ENCODE results near the gene FNDC10. TPM values are rescaled to one million over a fixed set of nuclear protein-coding genes. Genes with fewer than 3 reads are reported as not detected.

FNDC10 gene
- total RNA-seq, 1 donor from 2014 or later, result 2.5 TPM

- no peaks in the 10 kb centered on the region for H3K9me3 ChIP-seq (ENCODE audit: low read depth)
- Mint-ChIP-seq H3K4me3 (peak overlapping the region; percentile 62), H3K9me3 (no peaks in the 10 kb centered on the region), H3K27ac (peak overlapping the region; percentile 87), H3K4me1 (peaks cover 14% of the 10 kb centered on the region), H3K36me3 (peaks cover 2% of the 10 kb centered on the region), H3K27me3 (ENCODE audit: insufficient read depth, low read depth) (peaks cover 6% of the 10 kb centered on the region)
- peaks cover 25% of the 10 kb centered on the region for H4K20me1 ChIP-seq (ENCODE audit: low read depth)
- H3K4me1 ChIP-seq, result no peaks in the 10 kb centered on the region
- H3K9ac ChIP-seq, result no peak overlapping the region
- no peak overlapping the region for H3K27ac ChIP-seq
- no peak for DNase-seq (ENCODE audit: low spot score)
- H3K4me2 ChIP-seq, result no peak overlapping the region
- TF ChIP-seq EZH2phosphoT487 (IDR thresholded peaks at IDR 0.05) (no peak), EZH2 (IDR thresholded peaks at IDR 0.05) (no peak), CTCF (IDR thresholded peaks at IDR 0.05) (no peak)
- H3K36me3 ChIP-seq, result no peaks in the 10 kb centered on the region
- H2AFZ ChIP-seq (replicated peaks), result no peak overlapping the region
- no peaks in the 10 kb centered on the region for H3K27me3 ChIP-seq
- no peak overlapping the region for H3K4me3 ChIP-seq
- peaks cover 3% of the 10 kb centered on the region for H3F3A ChIP-seq (ENCODE audit: low read depth)
- peaks cover 32% of the 10 kb centered on the region for H3K79me2 ChIP-seq (ENCODE audit: low read depth)
These were observed 44.7 kb downstream of the FNDC10 start for GRCh38 chr1:1554926-1555915.

- peaks cover 33% of the 10 kb centered on the region for H3K79me2 ChIP-seq (ENCODE audit: low read depth)
- no peaks in the 10 kb centered on the region for H3K4me1 ChIP-seq
- no peak overlapping the region for H3K9ac ChIP-seq
- no peak for DNase-seq (ENCODE audit: low spot score)
- no peak overlapping the region for H3K27ac ChIP-seq
- H3K9me3 ChIP-seq (ENCODE audit: low read depth), result no peaks in the 10 kb centered on the region
- no peaks in the 10 kb centered on the region for H3K27me3 ChIP-seq
- peaks cover 3% of the 10 kb centered on the region for H3F3A ChIP-seq (ENCODE audit: low read depth)
- H3K27me3 Mint-ChIP-seq (ENCODE audit: insufficient read depth, low read depth), result peaks cover 6% of the 10 kb centered on the region
- no peak overlapping the region for H2AFZ ChIP-seq (replicated peaks)
- TF ChIP-seq EZH2 (IDR thresholded peaks at IDR 0.05) (no peak), CTCF (IDR thresholded peaks at IDR 0.05) (no peak), EZH2phosphoT487 (IDR thresholded peaks at IDR 0.05) (no peak)
- peaks cover 14% of the 10 kb centered on the region for H3K4me1 Mint-ChIP-seq
- H3K4me2 ChIP-seq, result no peak overlapping the region
- no peaks in the 10 kb centered on the region for H3K9me3 Mint-ChIP-seq
- peaks cover 2% of the 10 kb centered on the region for H3K36me3 Mint-ChIP-seq
- H3K27ac Mint-ChIP-seq, result peak overlapping the region; percentile 87
- H4K20me1 ChIP-seq (ENCODE audit: low read depth), result peaks cover 22% of the 10 kb centered on the region
- no peaks in the 10 kb centered on the region for H3K36me3 ChIP-seq
- H3K4me3 Mint-ChIP-seq, result no peak overlapping the region
- H3K4me3 ChIP-seq, result no peak overlapping the region
These were observed 45.4 kb downstream of the FNDC10 start for GRCh38 chr1:1554550-1554925.

- no peak for DNase-seq (ENCODE audit: low spot score)
- Histone ChIP-seq H3K36me3 (no peaks in the 10 kb centered on the region), H3F3A (ENCODE audit: low read depth) (peaks cover 3% of the 10 kb centered on the region), H3K27me3 (no peaks in the 10 kb centered on the region), H3K27ac (no peak overlapping the region), H3K9me3 (ENCODE audit: low read depth) (no peaks in the 10 kb centered on the region), H3K4me2 (no peak overlapping the region), H3K4me1 (no peaks in the 10 kb centered on the region), H3K79me2 (ENCODE audit: low read depth) (peaks cover 33% of the 10 kb centered on the region), H3K4me3 (no peak overlapping the region), H4K20me1 (ENCODE audit: low read depth) (peaks cover 22% of the 10 kb centered on the region), H2AFZ (replicated peaks) (no peak overlapping the region), H3K9ac (no peak overlapping the region)
- H3K4me3 Mint-ChIP-seq, result peak overlapping the region; percentile 62
- H3K9me3 Mint-ChIP-seq, result no peaks in the 10 kb centered on the region
- H3K4me1 Mint-ChIP-seq, result peaks cover 14% of the 10 kb centered on the region
- TF ChIP-seq CTCF (IDR thresholded peaks at IDR 0.05), result no peak
- TF ChIP-seq EZH2 (IDR thresholded peaks at IDR 0.05), result no peak
- TF ChIP-seq EZH2phosphoT487 (IDR thresholded peaks at IDR 0.05), result no peak
- peaks cover 6% of the 10 kb centered on the region for H3K27me3 Mint-ChIP-seq (ENCODE audit: insufficient read depth, low read depth)
- no peak overlapping the region for H3K27ac Mint-ChIP-seq
- peaks cover 2% of the 10 kb centered on the region for H3K36me3 Mint-ChIP-seq
These were observed 46.0 kb downstream of the FNDC10 start for GRCh38 chr1:1553821-1554494.

Measured in neural progenitor cell (in vitro differentiated cells).